ENCODE results near the gene ADGRD1. TPM values are rescaled to one million over a fixed set of nuclear protein-coding genes. Genes with fewer than 3 reads are reported as not detected.

Gene ADGRD1
- total RNA-seq, 8 experiments from 2014 or later, result 0.67 to 25.2 (median 2.9) TPM

- ATAC-seq (replicated peaks in 6 of 8), result peak in 1 of 8 experiments; percentile 60
- in situ Hi-C loops (cut with MboI; ENCODE audit: low pct_unique_long_range_greater_than_20kb in 2 of 9, low sequenced_read_pairs in 9 of 9, unreplicated experiment in 9 of 9), result no loop called here
- no peak overlapping the region for H3K4me3 ChIP-seq
- peaks cover 2 to 15% of the 10 kb centered on the region in 2 donors for H3K4me1 ChIP-seq (replicated peaks in 1 of 2)
- H3K27ac ChIP-seq, result no peak overlapping the region
- WGBS, 10 experiments, result 55 to 95% (median 82%) methylated on average over 4 to 14 of the region's 15 CpGs; no CpG with 5 or more reads in 2 of the 10 experiments
Observed at GRCh38 chr12:130971925-130972585, 18.3 kb downstream of the ADGRD1 start.

GRCh38 chr12:130972586-130972950 is 18.9 kb downstream of the ADGRD1 start:
- WGBS, 10 experiments, result 20 to 100% (median 83%) methylated on average over 1 to 8 of the region's 9 CpGs; no CpG with 5 or more reads in 2 of the 10 experiments
- Histone ChIP-seq H3K4me3 (no peak overlapping the region), H3K27ac (no peak overlapping the region), H3K4me1 (replicated peaks in 1 of 2) (peaks cover 2 to 19% of the 10 kb centered on the region in 2 donors)
- ATAC-seq (replicated peaks in 6 of 8), result no peak
- in situ Hi-C loops (cut with MboI; ENCODE audit: low pct_unique_long_range_greater_than_20kb in 2 of 9, low sequenced_read_pairs in 9 of 9, unreplicated experiment in 9 of 9), result no loop called here

GRCh38 chr12:130973109-130973508 is 19.4 kb downstream of the ADGRD1 start:
- peaks cover 2 to 17% of the 10 kb centered on the region in 2 donors for H3K4me1 ChIP-seq (replicated peaks in 1 of 2)
- in situ Hi-C loops (cut with MboI; ENCODE audit: low pct_unique_long_range_greater_than_20kb in 2 of 9, low sequenced_read_pairs in 9 of 9, unreplicated experiment in 9 of 9), result no loop called here
- 83 to 100% (median 94%) methylated on average over 1 to 7 of the region's 11 CpGs; no CpG with 5 or more reads in 2 of the 10 experiments for WGBS, 10 experiments
- no peak overlapping the region for H3K4me3 ChIP-seq
- ATAC-seq (replicated peaks in 6 of 8), result no peak
- H3K27ac ChIP-seq, result no peak overlapping the region

- in situ Hi-C loops (cut with MboI; ENCODE audit: low pct_unique_long_range_greater_than_20kb in 2 of 9, low sequenced_read_pairs in 9 of 9, unreplicated experiment in 9 of 9), result no loop called here
- WGBS, 10 experiments, result 78 to 100% (median 89%) methylated on average over 1 to 10 of the region's 10 CpGs; no CpG with 5 or more reads in 3 of the 10 experiments
- ATAC-seq (replicated peaks in 6 of 8), result no peak
- no peak overlapping the region for H3K27ac ChIP-seq
- H3K4me1 ChIP-seq (replicated peaks in 1 of 2), result peaks cover 2 to 12% of the 10 kb centered on the region in 2 donors
- H3K4me3 ChIP-seq, result no peak overlapping the region
Observed at GRCh38 chr12:130973906-130974305, 20.2 kb downstream of the ADGRD1 start.

GRCh38 chr12:130975116-130975515 is 21.4 kb downstream of the ADGRD1 start:
- peaks cover 2 to 19% of the 10 kb centered on the region in 2 donors for H3K4me1 ChIP-seq (replicated peaks in 1 of 2)
- 71 to 100% (median 80%) methylated on average over 1 to 7 of the region's 7 CpGs; no CpG with 5 or more reads in 1 of the 10 experiments for WGBS, 10 experiments
- no peak for ATAC-seq (replicated peaks in 6 of 8)
- in situ Hi-C loops (cut with MboI; ENCODE audit: low pct_unique_long_range_greater_than_20kb in 2 of 9, low sequenced_read_pairs in 9 of 9, unreplicated experiment in 9 of 9), result no loop called here
- H3K4me3 ChIP-seq, result no peak overlapping the region
- H3K27ac ChIP-seq, result no peak overlapping the region

GRCh38 chr12:130976171-130976720 is 22.5 kb downstream of the ADGRD1 start:
- in situ Hi-C loops (cut with MboI; ENCODE audit: low pct_unique_long_range_greater_than_20kb in 2 of 9, low sequenced_read_pairs in 9 of 9, unreplicated experiment in 9 of 9), result no loop called here
- Histone ChIP-seq H3K4me1 (replicated peaks in 1 of 2) (peaks cover 2 to 19% of the 10 kb centered on the region in 2 donors), H3K4me3 (no peak overlapping the region), H3K27ac (no peak overlapping the region)
- ATAC-seq (replicated peaks in 6 of 8), result no peak
- WGBS, 10 experiments, result 50 to 93% (median 81%) methylated on average over 1 to 10 of the region's 15 CpGs; no CpG with 5 or more reads in 2 of the 10 experiments

GRCh38 chr12:130977046-130977742 is 23.5 kb downstream of the ADGRD1 start:
- no peak overlapping the region for H3K27ac ChIP-seq
- WGBS, 10 experiments, result 40 to 80% (median 60%) methylated on average over 1 to 3 of the region's 17 CpGs; no CpG with 5 or more reads in 7 of the 10 experiments
- H3K4me1 ChIP-seq (replicated peaks in 1 of 2), result peaks cover 0 to 19% of the 10 kb centered on the region in 2 donors
- H3K4me3 ChIP-seq, result no peak overlapping the region
- in situ Hi-C loops (cut with MboI; ENCODE audit: low pct_unique_long_range_greater_than_20kb in 2 of 9, low sequenced_read_pairs in 9 of 9, unreplicated experiment in 9 of 9), result no loop called here
- ATAC-seq (replicated peaks in 6 of 8), result peak in 2 of 8 experiments; percentile 9 to 35

- no peak overlapping the region for H3K4me3 ChIP-seq
- ATAC-seq (replicated peaks in 6 of 8), result peak in 3 of 8 experiments; percentile 60 to 69 (median 67)
- peaks cover 0 to 19% of the 10 kb centered on the region in 2 donors for H3K4me1 ChIP-seq (replicated peaks in 1 of 2)
- in situ Hi-C loops (cut with MboI; ENCODE audit: low pct_unique_long_range_greater_than_20kb in 2 of 9, low sequenced_read_pairs in 9 of 9, unreplicated experiment in 9 of 9), result no loop called here
- no peak overlapping the region for H3K27ac ChIP-seq
- WGBS, 10 experiments, result 72 to 100% (median 98%) methylated on average over 1 to 4 of the region's 10 CpGs; no CpG with 5 or more reads in 4 of the 10 experiments
Observed at GRCh38 chr12:130977743-130978095, 24.0 kb downstream of the ADGRD1 start.

- Histone ChIP-seq H3K4me3 (no peak overlapping the region), H3K4me1 (replicated peaks in 1 of 2) (peaks cover 0 to 21% of the 10 kb centered on the region in 2 donors), H3K27ac (no peak overlapping the region)
- ATAC-seq (replicated peaks in 6 of 8), result no peak
- in situ Hi-C loops (cut with MboI; ENCODE audit: low pct_unique_long_range_greater_than_20kb in 2 of 9, low sequenced_read_pairs in 9 of 9, unreplicated experiment in 9 of 9), result no loop called here
- 35 to 100% (median 80%) methylated on average over 1 to 3 of the region's 12 CpGs; no CpG with 5 or more reads in 3 of the 10 experiments for WGBS, 10 experiments
Observed at GRCh38 chr12:130978785-130979184, 25.1 kb downstream of the ADGRD1 start.

GRCh38 chr12:130981074-130981742 is 27.5 kb downstream of the ADGRD1 start:
- peak in 3 of 8 experiments; percentile 56 to 84 (median 79) for ATAC-seq (replicated peaks in 6 of 8)
- no peak overlapping the region for H3K4me3 ChIP-seq
- in situ Hi-C loops (cut with MboI; ENCODE audit: low pct_unique_long_range_greater_than_20kb in 2 of 9, low sequenced_read_pairs in 9 of 9, unreplicated experiment in 9 of 9), result no loop called here
- peak overlapping the region in 1 of 2 donors; percentile 36 for H3K27ac ChIP-seq
- peaks cover 0 to 23% of the 10 kb centered on the region in 2 donors for H3K4me1 ChIP-seq (replicated peaks in 1 of 2)
- 30 to 93% (median 67%) methylated on average over 1 to 7 of the region's 11 CpGs; no CpG with 5 or more reads in 1 of the 10 experiments for WGBS, 10 experiments

- H3K4me1 ChIP-seq (replicated peaks in 1 of 2), result peaks cover 0 to 24% of the 10 kb centered on the region in 2 donors
- in situ Hi-C loops (cut with MboI; ENCODE audit: low pct_unique_long_range_greater_than_20kb in 2 of 9, low sequenced_read_pairs in 9 of 9, unreplicated experiment in 9 of 9), result no loop called here
- WGBS, 10 experiments, result 84 to 100% (median 98%) methylated on average over 1 to 5 of the region's 12 CpGs; no CpG with 5 or more reads in 4 of the 10 experiments
- no peak overlapping the region for H3K27ac ChIP-seq
- ATAC-seq (replicated peaks in 6 of 8), result no peak
- H3K4me3 ChIP-seq, result no peak overlapping the region
Observed at GRCh38 chr12:130981911-130982310, 28.2 kb downstream of the ADGRD1 start.

GRCh38 chr12:130982565-130983225 is 29.0 kb downstream of the ADGRD1 start:
- H3K27ac ChIP-seq, result no peak overlapping the region
- H3K4me1 ChIP-seq (replicated peaks in 1 of 2), result peaks cover 5 to 26% of the 10 kb centered on the region in 2 donors
- in situ Hi-C loops (cut with MboI; ENCODE audit: low pct_unique_long_range_greater_than_20kb in 2 of 9, low sequenced_read_pairs in 9 of 9, unreplicated experiment in 9 of 9), result no loop called here
- no peak overlapping the region for H3K4me3 ChIP-seq
- 47 to 100% (median 67%) methylated on average over 1 to 6 of the region's 11 CpGs; no CpG with 5 or more reads in 2 of the 10 experiments for WGBS, 10 experiments
- no peak for ATAC-seq (replicated peaks in 6 of 8)
